GM23338 (cell line): ENCODE results near the gene ZNF385B. TPM values are rescaled to one million over a fixed set of nuclear protein-coding genes. Genes with fewer than 3 reads are reported as not detected.

ENCODE experiments used
- ATAC-seq: fragments of 200-7000 bp; cut with Tn5 transposase; 3 replicates; pipeline ENCODE4 v1.9.1; 2020
- DNase-seq: peaks from one replicate; pipeline ENCODE4 v3.0.0-alpha.2; 2015; ENCODE audit warnings: low spot score
- H2AFZ ChIP-seq: fragments of 200-600 bp; sonication (generic); 2 replicates; pipeline ENCODE4 v1.8.0; 2016; ENCODE audit warnings: antibody characterized with exemption, mild to moderate bottlenecking, moderate library complexity
- H3F3A ChIP-seq: fragments of 200-600 bp; sonication (generic); replicated peaks from 2 replicates; pipeline ENCODE4 v1.8.0; 2017; ENCODE audit warnings: antibody characterized with exemption, mixed run types, low read depth
- H3K27ac ChIP-seq: fragments of 200-600 bp; sonication (generic); 2 replicates; pipeline ENCODE4 v1.6.1; 2016; ENCODE audit warnings: low read depth
- H3K27me3 ChIP-seq: fragments of 200-600 bp; sonication (generic); 2 replicates; pipeline ENCODE4 v1.8.0; 2016; ENCODE audit warnings: mild to moderate bottlenecking, mixed run types, moderate library complexity; ENCODE audit not compliant: insufficient read depth
- H3K36me3 ChIP-seq: fragments of 200-600 bp; sonication (generic); 2 replicates; pipeline ENCODE4 v1.8.0; 2016; ENCODE audit warnings: mild to moderate bottlenecking; ENCODE audit not compliant: insufficient read depth
- H3K4me1 ChIP-seq: fragments of 200-600 bp; sonication (generic); 2 replicates; pipeline ENCODE4 v1.8.0; 2016; ENCODE audit warnings: mild to moderate bottlenecking, moderate library complexity; ENCODE audit not compliant: insufficient read depth
- H3K4me2 ChIP-seq: fragments of 200-600 bp; sonication (generic); 2 replicates; pipeline ENCODE4 v1.7.1; 2017; ENCODE audit warnings: mixed run types
- H3K4me3 ChIP-seq: fragments of 200-600 bp; sonication (generic); 2 replicates; pipeline ENCODE4 v1.6.1; 2016; ENCODE audit warnings: mixed run types
- H3K79me2 ChIP-seq: fragments of 200-600 bp; sonication (generic); replicated peaks from 2 replicates; pipeline ENCODE4 v1.8.0; 2017; ENCODE audit warnings: mild to moderate bottlenecking; ENCODE audit not compliant: insufficient read depth
- H3K9me2 ChIP-seq: fragments of 200-600 bp; sonication (generic); 2 replicates; pipeline ENCODE4 v1.8.0; 2017; ENCODE audit not compliant: insufficient read depth
- H4K20me1 ChIP-seq: fragments of 200-600 bp; sonication (generic); replicated peaks from 2 replicates; pipeline ENCODE4 v1.8.0; 2017; ENCODE audit warnings: mild to moderate bottlenecking; ENCODE audit not compliant: insufficient read depth
- H3K27ac Mint-ChIP-seq: 2 replicates; pipeline ENCODE4 v1.8.0; 2020; ENCODE audit warnings: inconsistent platforms, mild to moderate bottlenecking, moderate library complexity, mixed read lengths
- H3K27me3 Mint-ChIP-seq: 3 replicates; pipeline ENCODE4 v1.8.0; 2022; ENCODE audit warnings: low read depth, mild to moderate bottlenecking, moderate library complexity, mixed read lengths, inconsistent platforms; ENCODE audit not compliant: insufficient read depth, poor library complexity
- H3K36me3 Mint-ChIP-seq: 3 replicates; pipeline ENCODE4 v1.8.0; 2021; ENCODE audit warnings: low read depth, mild to moderate bottlenecking, inconsistent platforms, moderate library complexity, mixed read lengths
- H3K4me1 Mint-ChIP-seq: 3 replicates; pipeline ENCODE4 v1.8.0; 2020; ENCODE audit warnings: mild to moderate bottlenecking, inconsistent platforms, mixed read lengths
- H3K4me3 Mint-ChIP-seq: 3 replicates; pipeline ENCODE4 v1.8.0; 2021; ENCODE audit warnings: moderate library complexity, mild to moderate bottlenecking, inconsistent platforms, mixed read lengths
- H3K9me3 Mint-ChIP-seq: 3 replicates; pipeline ENCODE4 v1.8.0; 2020; ENCODE audit warnings: moderate library complexity, mild to moderate bottlenecking, inconsistent platforms, mixed read lengths
- ETS1 ChIP-seq: IDR thresholded peaks from 2 replicates; pipeline ENCODE4 v1.6.1; 2016; ENCODE audit warnings: antibody characterized with exemption
- EZH2phosphoT487 ChIP-seq: fragments of 200-600 bp; sonication (generic); IDR thresholded peaks from one replicate; pipeline ENCODE4 v1.8.1; 2018; ENCODE audit warnings: antibody characterized with exemption; ENCODE audit not compliant: unreplicated experiment
- JUNB ChIP-seq: IDR thresholded peaks from one replicate; pipeline ENCODE4 v1.6.1; 2016; ENCODE audit warnings: antibody characterized with exemption; ENCODE audit not compliant: unreplicated experiment
- ZNF114 ChIP-seq: fragments of 250-450 bp; sonication (Bioruptor Pico); IDR thresholded peaks from 2 replicates; pipeline ENCODE4 v1.5.0; 2020; ENCODE audit warnings: mild to moderate bottlenecking, moderate library complexity
- polyA plus RNA-seq: library from polyadenylated mRNA; unstranded; fragments of >200 nt; fragmentation: Nextera tagmentation; extraction: Ambion mirVana; gene quantifications from 2 replicates; pipeline ENCODE4 v1.2.1, GENCODE V29; 2016
- total RNA-seq: library from RNA; depleted of rRNA; stranded (reverse); fragments of >200 nt; shearing (Covaris generic); gene quantifications from 2 replicates; pipeline ENCODE4 v1.2.3, GENCODE V29; 2014
- TF ChIP-seq, protein P1 (sequence below): fragments of 250-450 bp; sonication (Bioruptor Pico); IDR thresholded peaks from 2 replicates; pipeline ENCODE4 v1.5.0; 2020; ENCODE audit warnings: mild to moderate bottlenecking, moderate library complexity

ZNF385B gene
- total and polyA plus RNA-seq, 2 experiments from 2014 or later, result 1.5 to 4.6 TPM

DNA sequence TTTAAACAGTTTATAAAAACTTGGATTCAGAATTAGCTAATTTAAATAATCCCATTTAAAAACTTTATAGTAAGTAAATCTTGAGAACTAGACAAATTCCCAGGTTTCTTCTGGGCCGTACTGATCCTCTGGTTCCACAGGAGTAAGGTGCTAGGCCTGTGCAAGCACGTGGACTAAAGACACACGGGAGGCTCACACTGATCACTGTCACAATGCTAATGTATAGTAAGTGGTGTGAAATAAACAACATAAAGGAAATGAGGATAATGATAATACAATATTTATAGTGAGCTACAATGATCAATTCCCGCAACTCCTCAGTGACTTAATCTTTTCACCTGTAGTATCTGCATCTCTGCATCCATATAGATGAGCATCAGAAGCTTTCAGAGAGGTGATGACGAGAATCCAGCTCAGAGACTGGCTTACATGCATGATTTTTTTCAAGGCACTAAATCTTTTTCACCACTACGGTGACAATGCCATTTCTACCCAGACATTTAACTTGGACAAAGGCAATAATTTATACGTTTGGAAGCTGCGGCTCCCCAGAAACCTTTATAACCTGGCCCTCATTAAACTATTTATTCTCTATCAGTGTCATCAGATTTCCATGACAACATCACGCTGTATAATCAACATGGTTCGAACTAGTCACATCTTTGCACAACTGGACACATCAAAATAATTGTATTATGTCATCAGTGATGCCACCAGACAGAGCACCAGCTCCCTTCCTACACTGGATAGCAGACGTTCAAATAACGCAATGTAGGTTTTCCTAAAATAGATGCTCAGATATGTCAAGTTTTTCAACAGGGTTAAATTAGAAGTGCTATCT, 196.2 kb downstream of the ZNF385B start:
- Histone ChIP-seq H3K4me2 (no peak overlapping the region), H3K79me2 (no peaks in the 10 kb centered on the region), H2AFZ (no peak overlapping the region), H3K9me2 (no peaks in the 10 kb centered on the region), H3K36me3 (no peaks in the 10 kb centered on the region), H4K20me1 (no peaks in the 10 kb centered on the region), H3K4me1 (no peaks in the 10 kb centered on the region), H3K27me3 (no peaks in the 10 kb centered on the region), H3K27ac (no peak overlapping the region), H3K4me3 (no peak overlapping the region), H3F3A (no peaks in the 10 kb centered on the region)
- no peak for TF ChIP-seq JUNB
- TF ChIP-seq EZH2phosphoT487, result no peak
- no peak for TF ChIP-seq ZNF114
- no peak for TF ChIP-seq ETS1
- TF ChIP-seq, protein P1, sequence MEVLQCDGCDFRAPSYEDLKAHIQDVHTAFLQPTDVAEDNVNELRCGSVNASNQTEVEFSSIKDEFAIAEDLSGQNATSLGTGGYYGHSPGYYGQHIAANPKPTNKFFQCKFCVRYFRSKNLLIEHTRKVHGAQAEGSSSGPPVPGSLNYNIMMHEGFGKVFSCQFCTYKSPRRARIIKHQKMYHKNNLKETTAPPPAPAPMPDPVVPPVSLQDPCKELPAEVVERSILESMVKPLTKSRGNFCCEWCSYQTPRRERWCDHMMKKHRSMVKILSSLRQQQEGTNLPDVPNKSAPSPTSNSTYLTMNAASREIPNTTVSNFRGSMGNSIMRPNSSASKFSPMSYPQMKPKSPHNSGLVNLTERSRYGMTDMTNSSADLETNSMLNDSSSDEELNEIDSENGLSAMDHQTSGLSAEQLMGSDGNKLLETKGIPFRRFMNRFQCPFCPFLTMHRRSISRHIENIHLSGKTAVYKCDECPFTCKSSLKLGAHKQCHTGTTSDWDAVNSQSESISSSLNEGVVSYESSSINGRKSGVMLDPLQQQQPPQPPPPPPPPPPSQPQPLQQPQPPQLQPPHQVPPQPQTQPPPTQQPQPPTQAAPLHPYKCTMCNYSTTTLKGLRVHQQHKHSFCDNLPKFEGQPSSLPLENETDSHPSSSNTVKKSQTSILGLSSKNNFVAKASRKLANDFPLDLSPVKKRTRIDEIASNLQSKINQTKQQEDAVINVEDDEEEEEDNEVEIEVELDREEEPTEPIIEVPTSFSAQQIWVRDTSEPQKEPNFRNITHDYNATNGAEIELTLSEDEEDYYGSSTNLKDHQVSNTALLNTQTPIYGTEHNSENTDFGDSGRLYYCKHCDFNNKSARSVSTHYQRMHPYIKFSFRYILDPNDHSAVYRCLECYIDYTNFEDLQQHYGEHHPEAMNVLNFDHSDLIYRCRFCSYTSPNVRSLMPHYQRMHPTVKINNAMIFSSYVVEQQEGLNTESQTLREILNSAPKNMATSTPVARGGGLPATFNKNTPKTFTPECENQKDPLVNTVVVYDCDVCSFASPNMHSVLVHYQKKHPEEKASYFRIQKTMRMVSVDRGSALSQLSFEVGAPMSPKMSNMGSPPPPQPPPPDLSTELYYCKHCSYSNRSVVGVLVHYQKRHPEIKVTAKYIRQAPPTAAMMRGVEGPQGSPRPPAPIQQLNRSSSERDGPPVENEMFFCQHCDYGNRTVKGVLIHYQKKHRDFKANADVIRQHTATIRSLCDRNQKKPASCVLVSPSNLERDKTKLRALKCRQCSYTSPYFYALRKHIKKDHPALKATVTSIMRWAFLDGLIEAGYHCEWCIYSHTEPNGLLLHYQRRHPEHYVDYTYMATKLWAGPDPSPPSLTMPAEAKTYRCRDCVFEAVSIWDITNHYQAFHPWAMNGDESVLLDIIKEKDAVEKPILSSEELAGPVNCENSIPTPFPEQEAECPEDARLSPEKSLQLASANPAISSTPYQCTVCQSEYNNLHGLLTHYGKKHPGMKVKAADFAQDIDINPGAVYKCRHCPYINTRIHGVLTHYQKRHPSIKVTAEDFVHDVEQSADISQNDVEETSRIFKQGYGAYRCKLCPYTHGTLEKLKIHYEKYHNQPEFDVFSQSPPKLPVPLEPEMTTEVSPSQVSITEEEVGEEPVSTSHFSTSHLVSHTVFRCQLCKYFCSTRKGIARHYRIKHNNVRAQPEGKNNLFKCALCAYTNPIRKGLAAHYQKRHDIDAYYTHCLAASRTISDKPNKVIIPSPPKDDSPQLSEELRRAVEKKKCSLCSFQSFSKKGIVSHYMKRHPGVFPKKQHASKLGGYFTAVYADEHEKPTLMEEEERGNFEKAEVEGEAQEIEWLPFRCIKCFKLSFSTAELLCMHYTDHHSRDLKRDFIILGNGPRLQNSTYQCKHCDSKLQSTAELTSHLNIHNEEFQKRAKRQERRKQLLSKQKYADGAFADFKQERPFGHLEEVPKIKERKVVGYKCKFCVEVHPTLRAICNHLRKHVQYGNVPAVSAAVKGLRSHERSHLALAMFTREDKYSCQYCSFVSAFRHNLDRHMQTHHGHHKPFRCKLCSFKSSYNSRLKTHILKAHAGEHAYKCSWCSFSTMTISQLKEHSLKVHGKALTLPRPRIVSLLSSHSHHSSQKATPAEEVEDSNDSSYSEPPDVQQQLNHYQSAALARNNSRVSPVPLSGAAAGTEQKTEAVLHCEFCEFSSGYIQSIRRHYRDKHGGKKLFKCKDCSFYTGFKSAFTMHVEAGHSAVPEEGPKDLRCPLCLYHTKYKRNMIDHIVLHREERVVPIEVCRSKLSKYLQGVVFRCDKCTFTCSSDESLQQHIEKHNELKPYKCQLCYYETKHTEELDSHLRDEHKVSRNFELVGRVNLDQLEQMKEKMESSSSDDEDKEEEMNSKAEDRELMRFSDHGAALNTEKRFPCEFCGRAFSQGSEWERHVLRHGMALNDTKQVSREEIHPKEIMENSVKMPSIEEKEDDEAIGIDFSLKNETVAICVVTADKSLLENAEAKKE (CRISPR knock-in tag), result no peak
- no peak for DNase-seq
- H3K27me3 Mint-ChIP-seq, result no peaks in the 10 kb centered on the region
- no peaks in the 10 kb centered on the region for H3K36me3 Mint-ChIP-seq
- no peak overlapping the region for H3K4me3 Mint-ChIP-seq
- H3K9me3 Mint-ChIP-seq, result no peaks in the 10 kb centered on the region
- no peak for ATAC-seq
- no peaks in the 10 kb centered on the region for H3K4me1 Mint-ChIP-seq
- H3K27ac Mint-ChIP-seq, result no peak overlapping the region
